Sigmoid colon (tissue), 7 donors: ENCODE results near the gene DYTN. TPM values are rescaled to one million over a fixed set of nuclear protein-coding genes. Genes with fewer than 3 reads are reported as not detected.

Experiments
- DNase-seq: peaks from one replicate; pipeline ENCODE4 v3.0.0-alpha.2; 2019
- H3K27ac ChIP-seq, 4 donors: fragments of 200-600 bp; sonication (generic); one replicate each; pipeline ENCODE4 v1.5.1; 2016 to 2019; ENCODE audit warnings: mild to moderate bottlenecking in 1 of 4
- H3K27me3 ChIP-seq, 3 donors: fragments of 200-600 bp; sonication (generic); one replicate each; pipeline ENCODE4 v1.5.1; 2019; ENCODE audit warnings: mild to moderate bottlenecking in 1 of 3
- H3K36me3 ChIP-seq, 4 donors: fragments of 200-600 bp; sonication (generic); one replicate each; pipeline ENCODE4 v1.5.1; 2016 to 2019
- H3K4me1 ChIP-seq, 4 donors: fragments of 200-600 bp; sonication (generic); one replicate each; pipeline ENCODE4 v1.5.1; 2017 to 2019
- H3K4me3 ChIP-seq, 4 donors: fragments of 200-600 bp; sonication (generic); one replicate each; pipeline ENCODE4 v1.5.1; 2017 to 2019; ENCODE audit warnings: mild to moderate bottlenecking in 2 of 4, moderate library complexity in 1 of 4
- H3K9me3 ChIP-seq, 4 donors: fragments of 200-600 bp in 3 of 4; sonication (generic) in 3 of 4; one replicate each; pipeline versions ENCODE4 v1.5.1 to v1.6.1; 2013 to 2019
- CTCF ChIP-seq, 4 experiments: fragments of 450-650 bp in 3 of 4; fragments of 200-600 bp in 1 of 4; IDR thresholded peaks; one replicate each; pipeline ENCODE4 v1.5.1; 2016 to 2019; ENCODE audit warnings: antibody characterized with exemption in 4 of 4, mild to moderate bottlenecking in 3 of 4, moderate library complexity in 2 of 4
- EP300 ChIP-seq, 4 donors: sonication (generic); formaldehyde crosslinking; IDR thresholded peaks; one replicate each; pipeline ENCODE4 v1.6.1; 2017; ENCODE audit warnings: antibody characterized with exemption in 4 of 4
- POLR2A ChIP-seq, 2 donors: fragments of 450-650 bp; IDR thresholded peaks; one replicate each; pipeline ENCODE4 v1.6.1; 2016; ENCODE audit warnings: antibody characterized with exemption in 2 of 2, mild to moderate bottlenecking in 2 of 2, moderate library complexity in 2 of 2
- POLR2AphosphoS5 ChIP-seq, 4 donors: sonication (generic); formaldehyde crosslinking; IDR thresholded peaks; one replicate each; pipeline ENCODE4 v1.6.1; 2017; ENCODE audit warnings: antibody characterized with exemption in 4 of 4
- WGBS, 2 donors: extraction: QIAGEN DNeasy Blood & Tissue Kit; methylation state at CpG; one replicate each; pipeline ENCODE4 v1.1.7; 2013; 5-methylcytosine and 5-hydroxymethylcytosine counted together
- intact Hi-C: fragments of 100-400 bp; cut with DNase I; formaldehyde crosslinking; loops from one replicate; pipeline ENCODE4 v1.15.1; 2023
- polyA plus RNA-seq, 3 donors: library from polyadenylated mRNA; stranded (reverse); fragments of 200-250 nt; gene quantifications; one replicate each; pipeline ENCODE4 v1.2.3, GENCODE V29; 2013
- total RNA-seq, 4 donors: library from RNA; depleted of rRNA; stranded (reverse); fragments of >200 nt; gene quantifications; one replicate each; pipeline ENCODE4 v1.1.0, GENCODE V29; 2016
- donor health status: healthy with polysubstance abuse.
- donor health status: Bipolar disorder and iron deficiency.
- donor health status: healthy.

DYTN gene
- total and polyA plus RNA-seq, 7 donors = not detected

- Histone ChIP-seq H3K27me3 (no peaks in the 10 kb centered on the region), H3K9me3 (no peaks in the 10 kb centered on the region), H3K4me1 (no peaks in the 10 kb centered on the region), H3K36me3 (no peaks in the 10 kb centered on the region), H3K4me3 (no peak overlapping the region), H3K27ac (no peak overlapping the region)
- no peak for DNase-seq
- TF ChIP-seq CTCF (IDR thresholded peaks at IDR 0.05) (no peak), POLR2A (IDR thresholded peaks at IDR 0.05) (no peak), EP300 (IDR thresholded peaks at IDR 0.05) (no peak), POLR2AphosphoS5 (IDR thresholded peaks at IDR 0.05) (no peak)
- intact Hi-C loops = no loop called here
- WGBS, 2 donors = 45 to 68% methylated on average over 4 of the region's 4 CpGs
Measured at GRCh38 chr2:206713746-206714145, 4.5 kb downstream of the DYTN start.

- no peak for DNase-seq
- no peak overlapping the region for H3K4me3 ChIP-seq
- WGBS, 2 donors = 14 to 53% methylated on average over 5 of the region's 5 CpGs
- TF ChIP-seq POLR2A (IDR thresholded peaks at IDR 0.05) = no peak
- TF ChIP-seq EP300 (IDR thresholded peaks at IDR 0.05) = no peak
- TF ChIP-seq POLR2AphosphoS5 (IDR thresholded peaks at IDR 0.05) = no peak
- no peak for TF ChIP-seq CTCF (IDR thresholded peaks at IDR 0.05)
- intact Hi-C loops = no loop called here
- no peaks in the 10 kb centered on the region for H3K4me1 ChIP-seq
- H3K27me3 ChIP-seq = no peaks in the 10 kb centered on the region
- H3K36me3 ChIP-seq = no peaks in the 10 kb centered on the region
- no peaks in the 10 kb centered on the region for H3K9me3 ChIP-seq
- H3K27ac ChIP-seq = no peak overlapping the region
Measured at GRCh38 chr2:206708286-206708685, 9.9 kb downstream of the DYTN start.

GRCh38 chr2:206707164-206707701 is 11.0 kb downstream of the DYTN start:
- Histone ChIP-seq H3K9me3 (no peaks in the 10 kb centered on the region), H3K36me3 (no peaks in the 10 kb centered on the region), H3K4me1 (no peaks in the 10 kb centered on the region), H3K4me3 (no peak overlapping the region), H3K27me3 (no peaks in the 10 kb centered on the region), H3K27ac (no peak overlapping the region)
- no peak for DNase-seq
- no peak for TF ChIP-seq POLR2A (IDR thresholded peaks at IDR 0.05)
- no peak for TF ChIP-seq CTCF (IDR thresholded peaks at IDR 0.05)
- no peak for TF ChIP-seq POLR2AphosphoS5 (IDR thresholded peaks at IDR 0.05)
- TF ChIP-seq EP300 (IDR thresholded peaks at IDR 0.05) = no peak
- WGBS, 2 donors = 17 to 69% methylated on average over 10 of the region's 10 CpGs
- intact Hi-C loops = no loop called here

- no peaks in the 10 kb centered on the region for H3K4me1 ChIP-seq
- no peak overlapping the region for H3K4me3 ChIP-seq
- no peak for DNase-seq
- TF ChIP-seq POLR2A (IDR thresholded peaks at IDR 0.05) (no peak), POLR2AphosphoS5 (IDR thresholded peaks at IDR 0.05) (no peak), CTCF (IDR thresholded peaks at IDR 0.05) (no peak)
- intact Hi-C loops = no loop called here
- H3K27me3 ChIP-seq = no peaks in the 10 kb centered on the region
- no peaks in the 10 kb centered on the region for H3K36me3 ChIP-seq
- 79 to 83% methylated on average over 8 of the region's 8 CpGs for WGBS, 2 donors
- no peak overlapping the region for H3K27ac ChIP-seq
- H3K9me3 ChIP-seq = no peaks in the 10 kb centered on the region
Measured at GRCh38 chr2:206701952-206702605, 16.1 kb downstream of the DYTN start.

GRCh38 chr2:206700156-206700555 is 18.0 kb downstream of the DYTN start:
- 31 to 62% methylated on average over 8 of the region's 8 CpGs for WGBS, 2 donors
- intact Hi-C loops = no loop called here
- no peak for TF ChIP-seq POLR2A (IDR thresholded peaks at IDR 0.05)
- no peaks in the 10 kb centered on the region for H3K27me3 ChIP-seq
- H3K4me1 ChIP-seq = no peaks in the 10 kb centered on the region
- H3K4me3 ChIP-seq = no peak overlapping the region
- H3K9me3 ChIP-seq = no peaks in the 10 kb centered on the region
- no peak overlapping the region for H3K27ac ChIP-seq
- no peaks in the 10 kb centered on the region for H3K36me3 ChIP-seq
- no peak for DNase-seq
